H1 (cell line): ENCODE data around the gene DIP2C. TPM values are rescaled to one million over a fixed set of nuclear protein-coding genes. Genes with fewer than 3 reads are reported as not detected.

Source experiments
- CTCF ChIA-PET: fragments of 300-600 bp; sonication (Branson Sonifier 250); formaldehyde crosslinking; loops from one replicate; lab custom pipeline; 2021; ENCODE audit not compliant: partially characterized antibody; lab: Charles Lee
- POLR2A ChIA-PET: fragments of 300-600 bp; sonication (Branson Sonifier 250); formaldehyde crosslinking; loops from one replicate; lab custom pipeline; 2021; ENCODE audit warnings: inconsistent platforms; ENCODE audit not compliant: partially characterized antibody; lab: Charles Lee
- DNase-seq, 2 experiments: peaks; one replicate each; pipeline versions ENCODE4 v3.0.0 to v3.0.0-alpha.2; 2010 to 2022; ENCODE audit warnings: low spot score in 2 of 2, low read depth in 1 of 2, mixed read lengths in 1 of 2
- FAIRE-seq: peaks from 2 replicates; lab custom pipeline; 2011; peaks lifted over from hg19 to GRCh38; lab: Jason Lieb, UNC
- H2AFZ ChIP-seq: 2 replicates; pipeline ENCODE4 v1.8.1; 2012; ENCODE audit warnings: low read length, inconsistent platforms
- H2AK5ac ChIP-seq: 2 replicates; pipeline ENCODE4 v1.6.1; 2013; ENCODE audit warnings: low read depth, low read length
- H2BK120ac ChIP-seq: replicated peaks from 2 replicates; pipeline ENCODE3; 2013; ENCODE audit warnings: low read depth, low read length, inconsistent platforms
- H2BK12ac ChIP-seq: 2 replicates; pipeline ENCODE4 v1.6.1; 2013; ENCODE audit warnings: low read depth, low read length
- H2BK15ac ChIP-seq: 2 replicates; pipeline ENCODE4 v1.6.1; 2013; ENCODE audit warnings: low read length
- H2BK20ac ChIP-seq: 2 replicates; pipeline ENCODE4 v1.6.1; 2013; ENCODE audit warnings: low read length
- H2BK5ac ChIP-seq: 2 replicates; pipeline ENCODE4 v1.6.1; 2013; ENCODE audit warnings: low read depth, low read length
- H3K14ac ChIP-seq: 2 replicates; pipeline ENCODE4 v1.6.1; 2013; ENCODE audit warnings: inconsistent platforms; ENCODE audit not compliant: insufficient read length
- H3K18ac ChIP-seq: 2 replicates; pipeline ENCODE4 v1.6.1; 2013; ENCODE audit warnings: low read length; ENCODE audit errors: extremely low read depth
- H3K23ac ChIP-seq: 2 replicates; pipeline ENCODE4 v1.6.1; 2013; ENCODE audit warnings: inconsistent platforms; ENCODE audit not compliant: insufficient read length
- H3K23me2 ChIP-seq: 2 replicates; pipeline ENCODE4 v1.6.1; 2013; ENCODE audit warnings: low read depth, low read length
- H3K27ac ChIP-seq: 2 replicates; pipeline ENCODE4 v1.6.1; 2011; ENCODE audit warnings: low read depth, low read length, inconsistent platforms
- H3K27me3 ChIP-seq, 4 experiments: replicated peaks in 1 of 4; 1 replicate in 1 of 4; 2 replicates in 3 of 4; pipeline versions ENCODE4 v1.6.1 to v1.8.1; 2011 to 2013; ENCODE audit warnings: low read length in 3 of 4, mild to moderate bottlenecking in 3 of 4, inconsistent platforms in 2 of 4, mixed read lengths in 2 of 4, moderate library complexity in 1 of 4; ENCODE audit not compliant: control insufficient read depth in 3 of 4, insufficient read depth in 3 of 4; ENCODE audit errors: extremely low read depth in 1 of 4
- H3K36me3 ChIP-seq, 4 experiments: 2 replicates each; pipeline versions ENCODE4 v1.6.1 to v1.8.1; 2011 to 2013; ENCODE audit warnings: mild to moderate bottlenecking in 4 of 4, low read length in 3 of 4, moderate library complexity in 2 of 4, control low read depth in 1 of 4, inconsistent platforms in 1 of 4; ENCODE audit not compliant: insufficient read depth in 4 of 4, control insufficient read depth in 2 of 4
- H3K4ac ChIP-seq: replicated peaks from 2 replicates; pipeline ENCODE3; 2013; ENCODE audit warnings: low read length, low read depth, mixed read lengths, inconsistent platforms; ENCODE audit not compliant: insufficient read length
- H3K4me1 ChIP-seq, 4 experiments: replicated peaks in 1 of 4; 1 replicate in 1 of 4; 2 replicates in 3 of 4; pipeline versions ENCODE4 v1.6.1 to v1.8.1; 2011 to 2013; ENCODE audit warnings: low read length in 3 of 4, inconsistent platforms in 2 of 4, mixed read lengths in 1 of 4; ENCODE audit not compliant: insufficient read depth in 4 of 4, control insufficient read depth in 3 of 4
- H3K4me2 ChIP-seq, 2 experiments: 2 replicates each; pipeline versions ENCODE4 v1.6.1 to v1.8.1; 2011 to 2013; ENCODE audit warnings: low read depth in 2 of 2, low read length in 2 of 2, control low read depth in 1 of 2, inconsistent platforms in 1 of 2, mild to moderate bottlenecking in 1 of 2; ENCODE audit not compliant: insufficient read depth in 1 of 2
- H3K4me3 ChIP-seq, 4 experiments: fragments of 200-600, 300-600 bp in 1 of 4; sonication (generic), shearing (Covaris generic), sonication (Bioruptor Twin) in 1 of 4; 2 replicates each; pipeline versions ENCODE4 v1.5.1 to v1.8.1; 2011 to 2016; ENCODE audit warnings: low read length in 4 of 4, low read depth in 3 of 4, control low read depth in 2 of 4, inconsistent platforms in 2 of 4, mild to moderate bottlenecking in 2 of 4, mixed read lengths in 1 of 4, moderate library complexity in 1 of 4; ENCODE audit not compliant: insufficient read depth in 2 of 4; ENCODE audit errors: extremely low read depth in 1 of 4
- H3K56ac ChIP-seq: replicated peaks from 2 replicates; pipeline ENCODE3; 2013; ENCODE audit warnings: low read depth, mild to moderate bottlenecking, mixed read lengths, low read length, inconsistent platforms; ENCODE audit not compliant: insufficient read length
- H3K79me1 ChIP-seq: 2 replicates; pipeline ENCODE4 v1.6.1; 2013; ENCODE audit warnings: low read depth, low read length, control low read depth
- H3K79me2 ChIP-seq, 2 experiments: 2 replicates each; pipeline versions ENCODE4 v1.6.1 to v1.8.1; 2012 to 2013; ENCODE audit warnings: low read length in 2 of 2, mild to moderate bottlenecking in 2 of 2, inconsistent platforms in 1 of 2; ENCODE audit not compliant: insufficient read depth in 2 of 2, control insufficient read depth in 1 of 2
- H3K9ac ChIP-seq, 4 experiments: replicated peaks in 1 of 4; 1 replicate in 1 of 4; 2 replicates in 3 of 4; pipeline versions ENCODE4 v1.6.1 to v1.8.1; 2011 to 2013; ENCODE audit warnings: low read depth in 3 of 4, low read length in 3 of 4, control low read depth in 2 of 4, mild to moderate bottlenecking in 2 of 4, moderate library complexity in 2 of 4, inconsistent platforms in 1 of 4; ENCODE audit errors: extremely low read depth in 1 of 4
- H3K9me3 ChIP-seq, 2 experiments: 2 replicates each; pipeline versions ENCODE4 v1.6.1 to v1.8.1; 2012 to 2013; ENCODE audit warnings: mild to moderate bottlenecking in 2 of 2, moderate library complexity in 2 of 2, control low read depth in 1 of 2, inconsistent platforms in 1 of 2, low read depth in 1 of 2, low read length in 1 of 2, mixed read lengths in 1 of 2; ENCODE audit not compliant: insufficient read depth in 2 of 2
- H4K20me1 ChIP-seq, 2 experiments: replicated peaks in 1 of 2; 2 replicates each; pipeline versions ENCODE3 to v1.8.1; 2011 to 2013; ENCODE audit warnings: inconsistent platforms in 2 of 2, low read length in 2 of 2, mild to moderate bottlenecking in 1 of 2; ENCODE audit not compliant: insufficient read depth in 2 of 2, control insufficient read depth in 1 of 2
- H4K5ac ChIP-seq: 2 replicates; pipeline ENCODE4 v1.6.1; 2013; ENCODE audit warnings: low read length, low read depth, mixed read lengths, inconsistent platforms; ENCODE audit not compliant: insufficient read length
- H4K8ac ChIP-seq: 2 replicates; pipeline ENCODE4 v1.8.0; 2013; ENCODE audit warnings: mild to moderate bottlenecking, moderate library complexity, low read length, inconsistent platforms; ENCODE audit not compliant: insufficient read depth; ENCODE audit errors: extremely low read depth
- H4K91ac ChIP-seq: replicated peaks from 2 replicates; pipeline ENCODE3; 2013; ENCODE audit warnings: low read length, mixed read lengths, inconsistent platforms; ENCODE audit not compliant: insufficient read length
- EZH2 ChIP-seq: fragments of 200-600 bp; sonication (generic); IDR thresholded peaks from 2 replicates; pipeline ENCODE4 v1.7.1; 2012; ENCODE audit warnings: low read depth, mild to moderate bottlenecking, moderate library complexity, low read length, inconsistent platforms; ENCODE audit not compliant: severe bottlenecking
- NANOG ChIP-seq: IDR thresholded peaks from 2 replicates; pipeline ENCODE4 v1.6.1; 2011; ENCODE audit warnings: low read length, low read depth, mild to moderate bottlenecking, inconsistent platforms; ENCODE audit not compliant: insufficient read depth, poor library complexity, severe bottlenecking
- RAD21 ChIP-seq, 2 experiments: IDR thresholded peaks in 1 of 2; conservative IDR thresholded peaks in 1 of 2; 2 replicates each; pipeline ENCODE4 v1.6.1; 2011; ENCODE audit warnings: low read depth in 2 of 2, low read length in 2 of 2, improper control_type of control experiment in 1 of 2, inconsistent platforms in 1 of 2, mild to moderate bottlenecking in 1 of 2, moderate library complexity in 1 of 2
- RBBP5 ChIP-seq: IDR thresholded peaks from 2 replicates; pipeline ENCODE4 v1.7.1; 2012; ENCODE audit warnings: low read depth, mild to moderate bottlenecking, inconsistent platforms, low read length, moderate library complexity, borderline replicate concordance
- SIN3A ChIP-seq, 2 experiments: IDR thresholded peaks in 1 of 2; conservative IDR thresholded peaks in 1 of 2; 2 replicates each; pipeline ENCODE4 v1.6.1; 2011 to 2012; ENCODE audit warnings: low read length in 2 of 2, improper control_type of control experiment in 1 of 2, low read depth in 1 of 2, mild to moderate bottlenecking in 1 of 2
- SIRT6 ChIP-seq: IDR thresholded peaks from one replicate; pipeline ENCODE4 v1.7.1; 2012; ENCODE audit warnings: low read length, inconsistent platforms
- WGBS, 2 experiments: shearing (Covaris generic) in 1 of 2; methylation state at CpG; one replicate each; pipeline versions ENCODE4 v1.1.6 to v1.1.7; 2013 to 2015; ENCODE audit warnings: low lambda C conversion rate in 2 of 2, mixed read lengths in 2 of 2, inconsistent platforms in 1 of 2, low coverage in 1 of 2, missing lambda C conversion rate in 1 of 2; ENCODE audit not compliant: insufficient replicate concordance in 2 of 2, insufficient coverage in 1 of 2, insufficient read length in 1 of 2; ENCODE audit errors: extremely low coverage in 1 of 2, missing lambda C conversion rate in 1 of 2; 5-methylcytosine and 5-hydroxymethylcytosine counted together
- polyA plus RNA-seq, 7 experiments: library from polyadenylated mRNA; depleted of rRNA in 3 of 7; stranded (reverse) in 5 of 7; unstranded in 2 of 7; fragments of >200 nt in 5 of 7; fragments of 200-250 nt in 2 of 7; gene quantifications; 1 replicate in 5 of 7; 2 replicates in 1 of 7; 4 replicates in 1 of 7; pipeline versions ENCODE4 v1.2.1 to v1.2.3, GENCODE V29; 2011 to 2013; ENCODE audit warnings: missing spikeins in 2 of 7, mixed read lengths in 2 of 7
- total RNA-seq: library from RNA; stranded (reverse); fragmentation: NEBNext Ultra II Directional; extraction: Animal tissue kit (Norgen Biotek cat#: 25700); gene quantifications from 2 replicates; pipeline ENCODE4 v1.2.1, GENCODE V29; 2021

Gene DIP2C
- total and polyA plus RNA-seq, 2 of the 8 experiments (the other 6 are each of a cell fraction or from before 2014, with no cell fraction given), result 3.8 to 9.3 TPM

- Histone ChIP-seq H2AFZ (no peak overlapping the region), H4K91ac (no peak overlapping the region), H3K27ac (no peak overlapping the region), H2BK5ac (no peak overlapping the region), H3K23me2 (no peaks in the 10 kb centered on the region), H4K20me1 (no peaks in the 10 kb centered on the region), H3K18ac (no peak overlapping the region), H3K23ac (no peak overlapping the region), H3K36me3 (peaks cover 0 to 3% (median 0%) of the 10 kb centered on the region in 4 experiments; a peak in 2 of 8 replicates)
- FAIRE-seq, result no peak
- ChIA-PET CTCF (interaction anchor here (1.3 to 5.3 kb wide), 2 partner anchors 9 to 11 kb away, joined by 3 to 36 read pairs; no protein-coding TSS in a partner anchor), POLR2A (no interaction called here)
- 0 out of 4 replicates have a peak, but pooled peaks of 1 of the 2 experiments have one; percentile 5 for TF ChIP-seq RAD21 (IDR thresholded peaks at IDR 0.05 in 1 of 2, conservative IDR thresholded peaks at IDR 0.05 in 1 of 2; ENCODE audit: low read depth in 2 of 2, low read length in 2 of 2)
- no peak for TF ChIP-seq NANOG
- TF ChIP-seq EZH2, result no peak
- TF ChIP-seq RBBP5, result no peak
- TF ChIP-seq SIN3A (conservative IDR thresholded peaks at IDR 0.05 in 1 of 2, IDR thresholded peaks at IDR 0.05 in 1 of 2; ENCODE audit: low read depth in 1 of 2, low read length in 2 of 2), result no peak
- TF ChIP-seq SIRT6, result no peak
- TF ChIP-seq, all 59 proteins: peak for 1
- no peak overlapping the region for H4K8ac ChIP-seq
- H4K5ac ChIP-seq, result no peak overlapping the region
- H3K14ac ChIP-seq, result no peak overlapping the region
- no peak overlapping the region for H2BK15ac ChIP-seq
- H3K4me3 ChIP-seq, result no peak overlapping the region
- H3K4me1 ChIP-seq, result peaks cover 0 to 3% (median 0%) of the 10 kb centered on the region in 4 experiments; a peak in 2 of 7 replicates
- no peaks in the 10 kb centered on the region for H3K9me3 ChIP-seq
- no peak overlapping the region for H2BK120ac ChIP-seq
- no peak overlapping the region for H3K4me2 ChIP-seq
- no peaks in the 10 kb centered on the region for H3K79me1 ChIP-seq
- no peaks in the 10 kb centered on the region for H3K79me2 ChIP-seq
- no peak overlapping the region for H3K56ac ChIP-seq
- DNase-seq, result no peak
- WGBS, 2 experiments, result 90% methylated on average over 6 of the region's 6 CpGs; no CpG with 5 or more reads in 1 of the 2 experiments
- H3K4ac ChIP-seq, result no peak overlapping the region
- no peak overlapping the region for H2BK20ac ChIP-seq
- no peak overlapping the region for H3K9ac ChIP-seq
- no peak overlapping the region for H2AK5ac ChIP-seq
- no peak overlapping the region for H2BK12ac ChIP-seq
- H3K27me3 ChIP-seq, result no peaks in the 10 kb centered on the region
Observed at GRCh38 chr10:239109-239508, 450.4 kb downstream of the DIP2C start.
